Measurements from ENCODE around the gene TMEM208. TPM values are rescaled to one million over a fixed set of nuclear protein-coding genes. Genes with fewer than 3 reads are reported as not detected.

TMEM208 gene
- total and polyA plus RNA-seq, 2 of the 13 experiments (the other 11 are each of a cell fraction or from before 2014, with no cell fraction given), result 58.8 to 72.9 TPM

GRCh38 chr16:67248401-67249177 is 21.7 kb downstream of the TMEM208 start, which contains the start of gene SLC9A5 (continued):
- TF ChIP-seq ZNF512B (CRISPR knock-in tag; IDR thresholded peaks at IDR 0.05; ENCODE audit: borderline replicate concordance) (no peak), ZNF891 (CRISPR knock-in tag; IDR thresholded peaks at IDR 0.05) (no peak), ZNF549 (CRISPR knock-in tag; IDR thresholded peaks at IDR 0.05) (no peak), KDM1A (CRISPR knock-in tag; IDR thresholded peaks at IDR 0.05) (no peak), ZMYM4 (CRISPR knock-in tag; IDR thresholded peaks at IDR 0.05) (no peak), CSRNP1 (CRISPR knock-in tag; IDR thresholded peaks at IDR 0.05) (0 out of 2 replicates have a peak, but pooled peaks have one; percentile 81), PBX2 (CRISPR knock-in tag; IDR thresholded peaks at IDR 0.05) (no peak), ZNF674 (CRISPR knock-in tag; IDR thresholded peaks at IDR 0.05; ENCODE audit: low read depth) (no peak), FOSL2 (CRISPR knock-in tag; IDR thresholded peaks at IDR 0.05) (no peak), ZNF180 (CRISPR knock-in tag; IDR thresholded peaks at IDR 0.05; ENCODE audit: borderline replicate concordance, low read depth) (no peak), FOSL1 (CRISPR knock-in tag; IDR thresholded peaks at IDR 0.05; ENCODE audit: borderline replicate concordance) (no peak), ZNF792 (CRISPR knock-in tag; IDR thresholded peaks at IDR 0.05) (no peak), STAG1 (CRISPR knock-in tag; IDR thresholded peaks at IDR 0.05) (no peak), JARID2 (CRISPR knock-in tag; IDR thresholded peaks at IDR 0.05; ENCODE audit: insufficient replicate concordance) (no peak), HIVEP1 (CRISPR knock-in tag; IDR thresholded peaks at IDR 0.05) (peak; percentile 21; the same call in 1 of the 2 replicates), ZUFSP (CRISPR knock-in tag; IDR thresholded peaks at IDR 0.05; ENCODE audit: borderline replicate concordance) (no peak), HMGXB4 (CRISPR knock-in tag; IDR thresholded peaks at IDR 0.05; ENCODE audit: borderline replicate concordance in 1 of 2, low read depth in 1 of 2) (0 out of 4 replicates have a peak, but pooled peaks of 1 of the 2 experiments have one; percentile 19), RBM39 (IDR thresholded peaks at IDR 0.05; ENCODE audit: low read depth, low read length, poor library complexity, severe bottlenecking) (no peak), ZNF234 (CRISPR knock-in tag; conservative IDR thresholded peaks at IDR 0.05) (no peak), ZSCAN30 (CRISPR knock-in tag; IDR thresholded peaks at IDR 0.05) (no peak)

All from HepG2 (cell line).